Ovary (tissue), 9 donors: ENCODE data around the gene CENPP. TPM values are rescaled to one million over a fixed set of nuclear protein-coding genes. Genes with fewer than 3 reads are reported as not detected.

Experiments used
- DNase-seq, 5 donors: peaks; one replicate each; pipeline ENCODE4 v3.0.0-alpha.2; 2019 to 2020
- H3K27ac ChIP-seq, 2 donors: fragments of 200-600 bp; one replicate each; pipeline versions ENCODE4 v1.5.1 to v1.8.0; 2019 to 2022
- H3K27me3 ChIP-seq: fragments of 200-600 bp; one replicate; pipeline ENCODE4 v1.8.0; 2022
- H3K36me3 ChIP-seq: fragments of 200-600 bp; sonication (generic); one replicate; pipeline ENCODE4 v1.5.1; 2019
- H3K4me1 ChIP-seq: one replicate; pipeline ENCODE4 v1.8.1; 2013; ENCODE audit warnings: mild to moderate bottlenecking, moderate library complexity; ENCODE audit not compliant: insufficient read depth
- H3K4me3 ChIP-seq: fragments of 200-600 bp; sonication (generic); one replicate; pipeline ENCODE4 v1.5.1; 2017
- H3K9me3 ChIP-seq, 2 donors: fragments of 200-600 bp in 1 of 2; sonication (generic) in 1 of 2; one replicate each; pipeline versions ENCODE4 v1.5.1 to v1.8.1; 2013 to 2019; ENCODE audit warnings: mild to moderate bottlenecking in 1 of 2, moderate library complexity in 1 of 2
- EP300 ChIP-seq: sonication (generic); formaldehyde crosslinking; IDR thresholded peaks from one replicate; pipeline ENCODE4 v1.6.1; 2017; ENCODE audit warnings: antibody characterized with exemption
- POLR2A ChIP-seq: fragments of 450-650 bp; IDR thresholded peaks from one replicate; pipeline ENCODE4 v1.6.1; 2017; ENCODE audit warnings: antibody characterized with exemption, mild to moderate bottlenecking, moderate library complexity
- WGBS, 3 donors: extraction: QIAGEN DNeasy Blood & Tissue Kit in 1 of 3; methylation state at CpG; one replicate each; pipeline versions ENCODE4 v1.1.5 to v1.1.7; 2013 to 2017; 5-methylcytosine and 5-hydroxymethylcytosine counted together
- intact Hi-C, 4 donors: fragments of 100-400 bp; cut with DNase I; formaldehyde crosslinking; loops; one replicate each; pipeline versions ENCODE4 v1.11.0 to v1.15.1; 2022 to 2023
- polyA plus RNA-seq, 2 donors: library from polyadenylated mRNA; stranded (reverse); fragments of 200-250 nt in 1 of 2; fragments of 350-450 nt in 1 of 2; fragmentation: Illumina TruSeq in 1 of 2; extraction: RNeasy Lipid Tissue Mini Kit (QIAGEN cat#74804) in 1 of 2; gene quantifications; one replicate each; pipeline ENCODE4 v1.2.3, GENCODE V29; 2013 to 2014
- total RNA-seq, 7 donors: library from RNA; depleted of rRNA in 2 of 7; stranded (reverse); fragments of >200 nt in 2 of 7; fragmentation: NEBNext Ultra II Directional in 3 of 7; extraction: Animal tissue kit (Norgen Biotek cat#: 25700) in 3 of 7; gene quantifications; one replicate each; pipeline versions ENCODE4 v1.1.0 to v1.2.4, GENCODE V29; 2016 to 2023
- TF ChIP-seq, protein P1 (sequence below), 3 donors: fragments of 450-650 bp in 2 of 3; fragments of 200-600 bp in 1 of 3; IDR thresholded peaks; one replicate each; pipeline versions ENCODE4 v1.5.1 to v1.8.0; 2016 to 2022; ENCODE audit warnings: antibody characterized with exemption in 3 of 3, mild to moderate bottlenecking in 1 of 3
- donor health status: DM: no; HTN: no; CAD: no; lungs with moderate emphysema.
- donor health status: DM: no; HTN: no; CAD: no.
- donor health status: Bipolar disorder and iron deficiency.
- donor health status: DM: yes; HTN: yes; CAD: no.
- donor health status: DM: no; HTN: no; CAD: no.
- donor health status: DM: yes; HTN: yes; CAD: no.

Gene CENPP
- total and polyA plus RNA-seq, 9 donors: 1.4 to 9.5 (median 5.8) TPM

DNA sequence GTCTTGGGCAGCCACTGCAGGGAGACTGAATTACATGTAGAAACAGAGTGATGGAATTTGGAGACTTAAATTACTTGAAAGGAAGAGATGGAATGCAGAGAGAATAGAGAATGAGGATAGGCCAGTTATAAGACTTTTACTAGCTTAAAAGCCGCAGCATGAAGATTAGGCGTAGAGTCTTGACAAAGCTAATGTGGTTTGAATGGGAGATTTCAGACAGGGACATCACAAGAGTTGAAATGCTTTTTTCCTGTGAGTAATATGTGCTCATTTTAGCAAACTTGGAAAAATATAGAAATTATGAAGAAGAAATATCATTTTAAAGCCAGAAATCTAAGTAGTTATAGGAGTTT, 7.5 kb downstream of the CENPP start:
- no peaks in the 10 kb centered on the region for H3K27me3 ChIP-seq
- TF ChIP-seq, protein P1, sequence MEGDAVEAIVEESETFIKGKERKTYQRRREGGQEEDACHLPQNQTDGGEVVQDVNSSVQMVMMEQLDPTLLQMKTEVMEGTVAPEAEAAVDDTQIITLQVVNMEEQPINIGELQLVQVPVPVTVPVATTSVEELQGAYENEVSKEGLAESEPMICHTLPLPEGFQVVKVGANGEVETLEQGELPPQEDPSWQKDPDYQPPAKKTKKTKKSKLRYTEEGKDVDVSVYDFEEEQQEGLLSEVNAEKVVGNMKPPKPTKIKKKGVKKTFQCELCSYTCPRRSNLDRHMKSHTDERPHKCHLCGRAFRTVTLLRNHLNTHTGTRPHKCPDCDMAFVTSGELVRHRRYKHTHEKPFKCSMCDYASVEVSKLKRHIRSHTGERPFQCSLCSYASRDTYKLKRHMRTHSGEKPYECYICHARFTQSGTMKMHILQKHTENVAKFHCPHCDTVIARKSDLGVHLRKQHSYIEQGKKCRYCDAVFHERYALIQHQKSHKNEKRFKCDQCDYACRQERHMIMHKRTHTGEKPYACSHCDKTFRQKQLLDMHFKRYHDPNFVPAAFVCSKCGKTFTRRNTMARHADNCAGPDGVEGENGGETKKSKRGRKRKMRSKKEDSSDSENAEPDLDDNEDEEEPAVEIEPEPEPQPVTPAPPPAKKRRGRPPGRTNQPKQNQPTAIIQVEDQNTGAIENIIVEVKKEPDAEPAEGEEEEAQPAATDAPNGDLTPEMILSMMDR (IDR thresholded peaks at IDR 0.05): no peak
- intact Hi-C loops: no loop called here
- 89 to 97% (median 97%) methylated on average over 2 of the region's 2 CpGs for WGBS, 3 donors
- no peak for DNase-seq
- no peaks in the 10 kb centered on the region for H3K9me3 ChIP-seq
- no peak overlapping the region for H3K4me3 ChIP-seq
- H3K27ac ChIP-seq: no peak overlapping the region
- no peaks in the 10 kb centered on the region for H3K36me3 ChIP-seq
- no peaks in the 10 kb centered on the region for H3K4me1 ChIP-seq

DNA sequence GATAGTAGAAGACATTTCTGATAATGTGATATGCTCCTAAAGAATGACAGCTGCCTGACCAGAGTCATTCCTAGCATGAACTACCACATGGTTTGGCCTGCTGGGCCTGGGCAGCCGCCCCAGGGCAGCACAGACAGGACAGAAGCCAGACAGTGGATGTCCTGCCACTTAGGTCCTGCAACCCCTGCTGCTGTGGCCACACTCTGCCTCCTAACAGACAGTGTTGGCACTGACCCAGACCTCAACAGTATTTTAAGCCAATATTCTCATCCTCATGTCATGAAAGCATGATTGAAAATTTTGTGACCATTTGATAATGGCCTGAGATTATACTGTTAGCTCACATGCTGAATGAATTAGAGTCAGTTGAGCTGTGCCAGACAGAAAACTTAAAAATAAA, 15.8 kb downstream of the CENPP start:
- Histone ChIP-seq H3K9me3 (no peaks in the 10 kb centered on the region), H3K27me3 (no peaks in the 10 kb centered on the region), H3K4me1 (no peaks in the 10 kb centered on the region), H3K36me3 (no peaks in the 10 kb centered on the region), H3K4me3 (no peak overlapping the region), H3K27ac (no peak overlapping the region)
- no peak for DNase-seq
- intact Hi-C loops: loop anchor here (5.0 kb wide), 4 partner anchors 86 to 296 kb away; no protein-coding TSS in a partner anchor
- TF ChIP-seq POLR2A (no peak), EP300 (no peak)
- TF ChIP-seq, protein P1 (IDR thresholded peaks at IDR 0.05): no peak
- WGBS, 3 donors: 95 to 100% (median 100%) methylated on average over 1 of the region's 1 CpG

GRCh38 chr9:92342825-92343488, 17.2 kb downstream of the CENPP start:
- Histone ChIP-seq H3K27ac (no peak overlapping the region), H3K9me3 (no peaks in the 10 kb centered on the region), H3K4me3 (no peak overlapping the region), H3K36me3 (no peaks in the 10 kb centered on the region), H3K27me3 (no peaks in the 10 kb centered on the region), H3K4me1 (no peaks in the 10 kb centered on the region)
- WGBS, 3 donors: 43 to 65% (median 43%) methylated on average over 1 of the region's 1 CpG
- TF ChIP-seq, protein P1 (IDR thresholded peaks at IDR 0.05): peak in 2 of 3 donors; percentile 22 to 50
- no peak for TF ChIP-seq EP300
- intact Hi-C loops: loop anchor here (5.0 kb wide), 4 partner anchors 84 to 294 kb away; no protein-coding TSS in a partner anchor
- no peak for DNase-seq

DNA sequence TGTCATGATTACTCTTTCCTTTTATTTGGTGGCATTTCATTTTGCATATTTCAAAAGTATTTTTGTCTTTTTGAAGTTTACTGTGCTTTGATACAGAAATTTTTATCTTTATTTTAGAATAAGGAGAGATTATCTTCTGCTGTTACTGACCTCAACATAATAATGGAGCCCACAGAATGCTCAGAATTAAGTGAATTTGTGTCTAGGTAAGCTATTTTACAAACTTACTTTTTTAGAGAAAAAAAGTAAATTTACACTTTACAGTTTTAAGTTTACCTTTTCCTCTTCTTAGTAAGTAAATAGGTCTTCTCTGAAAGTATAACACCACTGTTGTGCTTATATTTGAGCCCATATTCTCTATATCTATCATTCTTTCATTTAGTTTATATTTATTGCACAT, 19.8 kb downstream of the CENPP start:
- intact Hi-C loops: no loop called here
- no peak for DNase-seq
- H3K27ac ChIP-seq: no peak overlapping the region
- H3K4me1 ChIP-seq: no peaks in the 10 kb centered on the region
- H3K9me3 ChIP-seq: peaks cover 0 to 3% of the 10 kb centered on the region in 2 donors
- TF ChIP-seq, protein P1 (IDR thresholded peaks at IDR 0.05): no peak
- TF ChIP-seq POLR2A: no peak
- TF ChIP-seq EP300: no peak
- no peak overlapping the region for H3K4me3 ChIP-seq
- H3K36me3 ChIP-seq: no peaks in the 10 kb centered on the region
- no peaks in the 10 kb centered on the region for H3K27me3 ChIP-seq
